ENCODE data around the gene FAM240A. TPM values are rescaled to one million over a fixed set of nuclear protein-coding genes. Genes with fewer than 3 reads are reported as not detected.

The FAM240A gene
- total RNA-seq, 1 donor from 2014 or later = not detected

- TF ChIP-seq CTCF (IDR thresholded peaks at IDR 0.05) = no peak
- Mint-ChIP-seq H3K4me1 (ENCODE audit: unreplicated experiment) (no peaks in the 10 kb centered on the region), H3K9me3 (ENCODE audit: unreplicated experiment) (no peaks in the 10 kb centered on the region), H3K36me3 (ENCODE audit: unreplicated experiment) (peaks cover 1% of the 10 kb centered on the region), H3K27ac (ENCODE audit: unreplicated experiment) (no peak overlapping the region), H3K4me3 (ENCODE audit: unreplicated experiment) (no peak overlapping the region), H3K27me3 (ENCODE audit: unreplicated experiment) (peaks cover 3% of the 10 kb centered on the region)
- DNase-seq (ENCODE audit: extremely low spot score, unreplicated experiment) = peak; percentile 38
These were observed 40.6 kb upstream of the FAM240A start for GRCh38 chr3:46571684-46572083.

DNA sequence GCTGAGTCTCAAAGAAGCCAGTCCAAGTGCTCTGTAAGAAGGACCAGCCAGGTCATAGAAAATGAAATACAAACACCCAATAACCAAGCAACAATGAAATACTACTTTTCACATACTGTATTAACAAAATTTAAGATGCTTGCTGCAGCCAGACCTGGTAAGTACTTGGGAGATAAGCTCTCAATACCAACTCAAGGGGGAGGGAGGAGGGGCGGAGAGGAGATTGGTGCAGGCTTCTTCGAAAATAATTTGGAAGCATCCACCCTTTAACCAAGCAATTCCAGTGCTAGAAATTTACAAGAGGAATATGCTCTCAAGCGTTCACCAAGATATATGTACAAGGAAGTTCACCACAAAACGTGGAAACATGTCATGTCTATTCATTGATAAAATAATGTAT lies 38.6 kb upstream of the FAM240A start:
- peaks cover 11% of the 10 kb centered on the region for H3K27me3 Mint-ChIP-seq (ENCODE audit: unreplicated experiment)
- no peak overlapping the region for H3K4me3 Mint-ChIP-seq (ENCODE audit: unreplicated experiment)
- no peak for DNase-seq (ENCODE audit: extremely low spot score, unreplicated experiment)
- H3K4me1 Mint-ChIP-seq (ENCODE audit: unreplicated experiment) = peaks cover 10% of the 10 kb centered on the region
- no peak for TF ChIP-seq CTCF (IDR thresholded peaks at IDR 0.05)
- no peaks in the 10 kb centered on the region for H3K9me3 Mint-ChIP-seq (ENCODE audit: unreplicated experiment)
- no peak overlapping the region for H3K27ac Mint-ChIP-seq (ENCODE audit: unreplicated experiment)
- peaks cover 1% of the 10 kb centered on the region for H3K36me3 Mint-ChIP-seq (ENCODE audit: unreplicated experiment)

- Mint-ChIP-seq H3K27me3 (ENCODE audit: unreplicated experiment) (peaks cover 11% of the 10 kb centered on the region), H3K4me1 (ENCODE audit: unreplicated experiment) (peaks cover 10% of the 10 kb centered on the region), H3K36me3 (ENCODE audit: unreplicated experiment) (peaks cover 1% of the 10 kb centered on the region), H3K27ac (ENCODE audit: unreplicated experiment) (no peak overlapping the region), H3K9me3 (ENCODE audit: unreplicated experiment) (no peaks in the 10 kb centered on the region), H3K4me3 (ENCODE audit: unreplicated experiment) (no peak overlapping the region)
- TF ChIP-seq CTCF (IDR thresholded peaks at IDR 0.05) = no peak
- peak; percentile 38 for DNase-seq (ENCODE audit: extremely low spot score, unreplicated experiment)
These were observed 38.1 kb upstream of the FAM240A start for GRCh38 chr3:46574243-46574646.

DNA sequence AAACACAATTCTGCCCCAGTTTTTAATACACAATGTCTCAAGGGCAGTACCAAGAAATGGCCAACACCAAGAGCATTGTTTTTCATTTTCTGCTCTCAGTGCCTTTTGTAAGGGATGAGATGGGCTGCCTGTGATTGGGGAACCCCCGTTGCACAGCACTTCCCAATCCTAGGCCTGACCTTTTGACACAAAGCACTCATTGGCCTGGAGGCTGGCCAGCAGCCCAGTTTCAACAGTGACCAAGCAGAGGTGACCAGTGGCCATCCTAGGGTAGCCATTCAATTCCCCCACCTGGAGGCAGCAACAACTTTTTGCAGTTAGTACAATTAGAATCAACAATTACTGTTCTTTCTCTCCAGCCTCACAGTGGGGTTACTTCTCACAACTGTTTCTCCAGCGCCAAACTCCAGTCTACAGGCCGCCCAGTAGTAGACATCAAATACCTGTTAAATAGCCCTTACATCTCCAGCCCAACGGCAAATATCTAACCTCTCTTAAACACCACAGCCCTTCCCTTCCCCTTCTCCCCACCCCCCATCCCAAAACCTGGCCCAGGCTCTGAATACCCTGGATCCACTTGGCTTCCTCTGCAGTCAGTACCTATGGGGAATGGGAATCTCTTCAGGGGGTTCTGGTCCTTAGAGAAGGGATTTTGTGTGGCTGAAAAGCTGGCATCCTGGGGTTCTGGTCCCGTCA lies 37.3 kb upstream of the FAM240A start:
- DNase-seq (ENCODE audit: extremely low spot score, unreplicated experiment) = peak; percentile 48
- H3K4me3 Mint-ChIP-seq (ENCODE audit: unreplicated experiment) = no peak overlapping the region
- H3K4me1 Mint-ChIP-seq (ENCODE audit: unreplicated experiment) = peaks cover 10% of the 10 kb centered on the region
- H3K9me3 Mint-ChIP-seq (ENCODE audit: unreplicated experiment) = no peaks in the 10 kb centered on the region
- TF ChIP-seq CTCF (IDR thresholded peaks at IDR 0.05) = no peak
- H3K36me3 Mint-ChIP-seq (ENCODE audit: unreplicated experiment) = no peaks in the 10 kb centered on the region
- peaks cover 19% of the 10 kb centered on the region for H3K27me3 Mint-ChIP-seq (ENCODE audit: unreplicated experiment)
- H3K27ac Mint-ChIP-seq (ENCODE audit: unreplicated experiment) = no peak overlapping the region

GRCh38 chr3:46575577-46576222 lies 36.6 kb upstream of the FAM240A start:
- Mint-ChIP-seq H3K4me1 (ENCODE audit: unreplicated experiment) (peaks cover 10% of the 10 kb centered on the region), H3K9me3 (ENCODE audit: unreplicated experiment) (no peaks in the 10 kb centered on the region), H3K36me3 (ENCODE audit: unreplicated experiment) (no peaks in the 10 kb centered on the region), H3K27ac (ENCODE audit: unreplicated experiment) (no peak overlapping the region), H3K4me3 (ENCODE audit: unreplicated experiment) (no peak overlapping the region), H3K27me3 (ENCODE audit: unreplicated experiment) (peaks cover 26% of the 10 kb centered on the region)
- TF ChIP-seq CTCF (IDR thresholded peaks at IDR 0.05) = no peak
- peak; percentile 36 for DNase-seq (ENCODE audit: extremely low spot score, unreplicated experiment)

Data from osteocyte (in vitro differentiated cells).